SK-N-SH (cell line): ENCODE measurements around the gene KRCC1. TPM values are rescaled to one million over a fixed set of nuclear protein-coding genes. Genes with fewer than 3 reads are reported as not detected.

ENCODE experiments used
- CTCF ChIA-PET: fragments of 300-600, 350-600 bp; formaldehyde crosslinking; extraction: SDS; loops from one replicate; lab custom pipeline; 2021; lab: Yijun Ruan, JAX
- POLR2A ChIA-PET: fragments of 350-600 bp; sonication (Branson Sonifier 250); formaldehyde crosslinking; extraction: SDS; loops from one replicate; lab custom pipeline; 2020; ENCODE audit warnings: antibody characterized with exemption, inconsistent platforms; lab: Yijun Ruan, JAX
- DNase-seq: peaks from one replicate; pipeline ENCODE4 v3.0.0; 2012
- H2AFZ ChIP-seq: fragments of 200-600 bp; sonication (generic); 2 replicates; pipeline ENCODE4 v1.8.1; 2016; ENCODE audit warnings: antibody characterized with exemption, mild to moderate bottlenecking, low read depth
- H3F3A ChIP-seq: fragments of 200-600 bp; sonication (generic); replicated peaks from 2 replicates; pipeline ENCODE3; 2016; ENCODE audit warnings: antibody characterized with exemption, mild to moderate bottlenecking; ENCODE audit not compliant: insufficient read depth
- H3K27ac ChIP-seq, 2 experiments: fragments of 200-500 bp in 1 of 2; fragments of 200-600 bp in 1 of 2; sonication (Bioruptor generic) in 1 of 2; sonication (generic), shearing (Covaris generic) in 1 of 2; 2 replicates each; pipeline versions ENCODE4 v1.5.1 to v1.6.1; 2014 to 2016; ENCODE audit warnings: low read depth in 2 of 2, inconsistent platforms in 1 of 2, low read length in 1 of 2, mild to moderate bottlenecking in 1 of 2, mixed read lengths in 1 of 2
- H3K27me3 ChIP-seq: fragments of 200-600 bp; sonication (generic), shearing (Covaris generic); 2 replicates; pipeline ENCODE4 v1.6.1; 2016; ENCODE audit warnings: mixed run types; ENCODE audit not compliant: insufficient read depth
- H3K36me3 ChIP-seq, 2 experiments: fragments of 200-500 bp in 1 of 2; fragments of 200-600 bp in 1 of 2; sonication (Bioruptor generic) in 1 of 2; sonication (generic) in 1 of 2; replicated peaks in 1 of 2; 2 replicates each; pipeline versions ENCODE3 to v1.5.1; 2014 to 2016; ENCODE audit warnings: low read length in 1 of 2, mild to moderate bottlenecking in 1 of 2; ENCODE audit not compliant: insufficient read depth in 2 of 2, control insufficient read depth in 1 of 2
- H3K4me1 ChIP-seq, 2 experiments: fragments of 200-500 bp in 1 of 2; fragments of 200-600 bp in 1 of 2; sonication (Bioruptor generic) in 1 of 2; sonication (generic), shearing (Covaris generic) in 1 of 2; 2 replicates each; pipeline versions ENCODE4 v1.5.1 to v1.6.1; 2014 to 2016; ENCODE audit warnings: low read depth in 1 of 2, low read length in 1 of 2, mixed run types in 1 of 2; ENCODE audit not compliant: insufficient read depth in 2 of 2, control insufficient read depth in 1 of 2
- H3K4me2 ChIP-seq: fragments of 200-600 bp; sonication (generic), shearing (Covaris generic); 2 replicates; pipeline ENCODE4 v1.6.1; 2017; ENCODE audit warnings: mixed run types
- H3K4me3 ChIP-seq, 2 experiments: fragments of 200-500 bp in 1 of 2; fragments of 200-600 bp in 1 of 2; sonication (Bioruptor generic) in 1 of 2; sonication (generic), shearing (Covaris generic) in 1 of 2; 2 replicates each; pipeline versions ENCODE4 v1.5.1 to v1.8.1; 2014 to 2016; ENCODE audit warnings: low read depth in 2 of 2, inconsistent platforms in 1 of 2, low read length in 1 of 2, mild to moderate bottlenecking in 1 of 2, mixed read lengths in 1 of 2, moderate library complexity in 1 of 2
- H3K79me2 ChIP-seq: fragments of 200-600 bp; sonication (generic); 2 replicates; pipeline ENCODE4 v1.8.1; 2017; ENCODE audit warnings: mild to moderate bottlenecking; ENCODE audit not compliant: insufficient read depth
- H3K9ac ChIP-seq: fragments of 200-600 bp; sonication (generic); 2 replicates; pipeline ENCODE4 v1.6.1; 2017; ENCODE audit warnings: mixed run types
- H3K9me2 ChIP-seq: fragments of 200-600 bp; sonication (generic); 2 replicates; pipeline ENCODE4 v1.6.1; 2017; ENCODE audit warnings: mixed run types
- H3K9me3 ChIP-seq: fragments of 200-600 bp; sonication (generic); 2 replicates; pipeline ENCODE4 v1.6.1; 2017; ENCODE audit warnings: mixed run types, mild to moderate bottlenecking, moderate library complexity
- H4K20me1 ChIP-seq: fragments of 200-600 bp; sonication (generic); 2 replicates; pipeline ENCODE4 v1.6.1; 2017; ENCODE audit warnings: mild to moderate bottlenecking, mixed run types; ENCODE audit not compliant: insufficient read depth
- ELF1 ChIP-seq: IDR thresholded peaks from 2 replicates; pipeline ENCODE4 v1.4.0; 2012
- EP300 ChIP-seq, 2 experiments: IDR thresholded peaks; 2 replicates each; pipeline versions ENCODE4 v1.4.0 to v1.6.1; 2012; ENCODE audit warnings: borderline replicate concordance in 1 of 2, low read depth in 1 of 2, low read length in 1 of 2
- GABPA ChIP-seq: IDR thresholded peaks from 2 replicates; pipeline ENCODE4 v1.4.0; 2012; ENCODE audit warnings: low read depth, mild to moderate bottlenecking
- MEF2A ChIP-seq: IDR thresholded peaks from 2 replicates; pipeline ENCODE4 v1.4.0; 2012; ENCODE audit warnings: low read depth, borderline replicate concordance
- MXI1 ChIP-seq: IDR thresholded peaks from 2 replicates; pipeline ENCODE4 v1.6.1; 2012; ENCODE audit warnings: mild to moderate bottlenecking, low read depth, low read length, improper control_type of control experiment
- NFIC ChIP-seq: IDR thresholded peaks from 2 replicates; pipeline ENCODE4 v1.4.0; 2012; ENCODE audit warnings: borderline replicate concordance
- POLR2AphosphoS5 ChIP-seq: IDR thresholded peaks from 2 replicates; pipeline ENCODE4 v1.6.1; 2012; ENCODE audit warnings: low read depth, low read length
- REST ChIP-seq: IDR thresholded peaks from 2 replicates; pipeline ENCODE4 v1.6.1; 2012; ENCODE audit warnings: mild to moderate bottlenecking, low read depth, low read length, moderate library complexity
- RXRA ChIP-seq: IDR thresholded peaks from 2 replicates; pipeline ENCODE4 v1.4.0; 2012; ENCODE audit warnings: low read depth, mild to moderate bottlenecking, borderline replicate concordance
- SIN3A ChIP-seq: IDR thresholded peaks from 2 replicates; pipeline ENCODE4 v1.6.1; 2012; ENCODE audit warnings: low read depth, mild to moderate bottlenecking, low read length, moderate library complexity, borderline replicate concordance
- YY1 ChIP-seq: IDR thresholded peaks from 2 replicates; pipeline ENCODE4 v1.4.0; 2012; ENCODE audit warnings: low read depth, mild to moderate bottlenecking
- ZBTB33 ChIP-seq: IDR thresholded peaks from 2 replicates; pipeline ENCODE4 v1.4.0; 2012; ENCODE audit warnings: low read depth, borderline replicate concordance
- WGBS: methylation state at CpG from one replicate; pipeline ENCODE4 v1.1.6; 2017; ENCODE audit warnings: low lambda C conversion rate; 5-methylcytosine and 5-hydroxymethylcytosine counted together
- polyA plus RNA-seq, 3 experiments: library from polyadenylated mRNA; depleted of rRNA; stranded (reverse); fragments of >200 nt; gene quantifications; 2 replicates each; pipeline ENCODE4 v1.2.3, GENCODE V29; 2012
- TF ChIP-seq, protein P1 (sequence below): fragments of 150-350 bp; IDR thresholded peaks from 2 replicates; pipeline ENCODE4 v1.6.1; 2016; ENCODE audit warnings: mild to moderate bottlenecking, low read depth, low read length
- TF ChIP-seq, protein P2 (sequence below): fragments of 150-350 bp; IDR thresholded peaks from 2 replicates; pipeline ENCODE4 v1.6.1; 2017; ENCODE audit warnings: antibody characterized with exemption, low read length, low read depth, borderline replicate concordance

The KRCC1 gene
- polyA plus RNA-seq, 1 of the 3 experiments (the other 2 are of a cell fraction): 10.7 TPM

DNA sequence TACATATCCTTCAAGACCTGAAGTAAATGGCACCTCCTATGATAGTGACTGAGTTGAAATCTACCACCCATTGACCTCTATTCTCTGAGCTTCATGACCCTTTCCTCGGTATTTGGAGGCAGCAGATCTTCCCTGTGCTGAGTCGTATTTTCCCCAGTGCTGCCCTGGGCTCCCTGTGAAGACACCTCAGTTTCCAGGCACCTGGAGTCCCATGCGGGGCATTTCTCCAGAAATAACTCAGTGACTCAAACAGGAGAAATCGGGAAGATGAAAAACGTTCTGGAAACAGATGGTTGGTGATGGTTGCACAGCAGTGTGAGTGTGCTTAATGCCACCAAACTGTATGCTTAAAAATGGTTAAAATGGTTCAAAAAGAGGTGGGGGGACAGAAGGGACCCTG is 30.0 kb upstream of the KRCC1 start (continued):
- no peak for TF ChIP-seq ZBTB33

DNA sequence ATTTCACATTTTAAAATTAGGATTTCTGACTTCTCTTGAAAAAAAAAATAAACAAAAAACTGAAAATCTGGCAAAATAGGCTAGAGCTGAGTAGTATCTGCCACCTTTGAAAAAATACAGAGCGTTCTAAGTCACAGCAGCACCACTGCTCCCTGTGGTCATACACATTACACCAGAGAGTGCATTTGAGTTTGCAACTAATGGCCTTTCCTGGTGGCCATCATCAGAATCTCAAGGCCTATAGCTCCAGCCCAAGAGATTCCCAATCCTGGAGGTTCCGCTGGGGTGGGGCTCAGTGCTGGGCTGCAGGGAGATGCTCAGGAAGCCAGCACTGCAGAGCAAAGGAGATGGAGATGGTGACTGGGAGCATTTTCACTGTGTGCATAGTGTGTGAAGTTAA is 29.5 kb upstream of the KRCC1 start:
- Histone ChIP-seq H3K4me1 (no peaks in the 10 kb centered on the region; a peak in 1 of 4 replicates), H3K9ac (no peak overlapping the region), H3F3A (no peaks in the 10 kb centered on the region), H3K27me3 (no peaks in the 10 kb centered on the region), H3K4me3 (no peak overlapping the region), H3K9me3 (no peaks in the 10 kb centered on the region), H4K20me1 (no peaks in the 10 kb centered on the region), H3K79me2 (no peaks in the 10 kb centered on the region), H3K27ac (no peak overlapping the region), H3K36me3 (no peaks in the 10 kb centered on the region), H2AFZ (no peak overlapping the region), H3K4me2 (no peak overlapping the region), H3K9me2 (no peaks in the 10 kb centered on the region)
- POLR2A ChIA-PET: no interaction called here
- no peak for TF ChIP-seq NFIC
- TF ChIP-seq, protein P1, sequence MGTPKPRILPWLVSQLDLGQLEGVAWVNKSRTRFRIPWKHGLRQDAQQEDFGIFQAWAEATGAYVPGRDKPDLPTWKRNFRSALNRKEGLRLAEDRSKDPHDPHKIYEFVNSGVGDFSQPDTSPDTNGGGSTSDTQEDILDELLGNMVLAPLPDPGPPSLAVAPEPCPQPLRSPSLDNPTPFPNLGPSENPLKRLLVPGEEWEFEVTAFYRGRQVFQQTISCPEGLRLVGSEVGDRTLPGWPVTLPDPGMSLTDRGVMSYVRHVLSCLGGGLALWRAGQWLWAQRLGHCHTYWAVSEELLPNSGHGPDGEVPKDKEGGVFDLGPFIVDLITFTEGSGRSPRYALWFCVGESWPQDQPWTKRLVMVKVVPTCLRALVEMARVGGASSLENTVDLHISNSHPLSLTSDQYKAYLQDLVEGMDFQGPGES: no peak
- TF ChIP-seq GABPA: no peak
- no peak for TF ChIP-seq SIN3A
- no peak for TF ChIP-seq MEF2A
- TF ChIP-seq ELF1: no peak
- no peak for TF ChIP-seq MXI1
- TF ChIP-seq POLR2AphosphoS5: no peak
- TF ChIP-seq YY1: no peak
- TF ChIP-seq REST: no peak
- TF ChIP-seq, protein P2, sequence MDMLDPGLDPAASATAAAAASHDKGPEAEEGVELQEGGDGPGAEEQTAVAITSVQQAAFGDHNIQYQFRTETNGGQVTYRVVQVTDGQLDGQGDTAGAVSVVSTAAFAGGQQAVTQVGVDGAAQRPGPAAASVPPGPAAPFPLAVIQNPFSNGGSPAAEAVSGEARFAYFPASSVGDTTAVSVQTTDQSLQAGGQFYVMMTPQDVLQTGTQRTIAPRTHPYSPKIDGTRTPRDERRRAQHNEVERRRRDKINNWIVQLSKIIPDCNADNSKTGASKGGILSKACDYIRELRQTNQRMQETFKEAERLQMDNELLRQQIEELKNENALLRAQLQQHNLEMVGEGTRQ: no peak
- TF ChIP-seq EP300 (IDR thresholded peaks at IDR 0.05; ENCODE audit: borderline replicate concordance in 1 of 2, low read depth in 1 of 2, low read length in 1 of 2): no peak
- TF ChIP-seq RXRA: no peak
- 84% methylated on average over 2 of the region's 2 CpGs for WGBS
- DNase-seq: no peak
- CTCF ChIA-PET: interaction anchor here (2.3 kb wide), 1 partner anchor 25 kb away, joined by 13 read pairs; no protein-coding TSS in a partner anchor
